Adrenal gland (tissue), 19 donors: ENCODE results near the gene TUSC1. TPM values are rescaled to one million over a fixed set of nuclear protein-coding genes. Genes with fewer than 3 reads are reported as not detected.

Experiments used
- DNase-seq, 7 donors: peaks; one replicate each; pipeline ENCODE4 v3.0.0-alpha.2; 2019 to 2020
- H3K27ac ChIP-seq, 5 donors: fragments of 200-600 bp; sonication (generic) in 4 of 5; 1 replicate in 3 of 5; 2 replicates in 2 of 5; pipeline versions ENCODE4 v1.5.1 to v1.8.0; 2016 to 2020; ENCODE audit warnings: mild to moderate bottlenecking in 1 of 5
- H3K27me3 ChIP-seq: fragments of 200-600 bp; 2 replicates; pipeline ENCODE4 v1.8.0; 2021
- H3K36me3 ChIP-seq, 2 donors: fragments of 200-600 bp; replicated peaks in 1 of 2; 1 replicate in 1 of 2; 2 replicates in 1 of 2; pipeline versions ENCODE4 v1.5.1 to v1.8.0; 2018 to 2022
- H3K4me1 ChIP-seq, 2 donors: fragments of 200-600 bp; replicated peaks in 1 of 2; 1 replicate in 1 of 2; 2 replicates in 1 of 2; pipeline versions ENCODE4 v1.5.1 to v1.8.0; 2018 to 2021
- H3K4me3 ChIP-seq, 4 donors: fragments of 200-600 bp; sonication (generic) in 3 of 4; one replicate each; pipeline ENCODE4 v1.5.1; 2016 to 2018
- H3K9me3 ChIP-seq, 3 donors: fragments of 200-600 bp; sonication (generic) in 1 of 3; replicated peaks in 1 of 3; 1 replicate in 2 of 3; 2 replicates in 1 of 3; pipeline versions ENCODE4 v1.5.1 to v1.8.0; 2016 to 2021
- CTCF ChIP-seq, 6 experiments: fragments of 450-650 bp in 4 of 6; fragments of 200-600 bp in 2 of 6; sonication (generic) in 1 of 6; IDR thresholded peaks; 1 replicate in 5 of 6; 2 replicates in 1 of 6; pipeline versions ENCODE4 v1.5.1 to v1.8.0; 2016 to 2021; ENCODE audit warnings: antibody characterized with exemption in 6 of 6, mild to moderate bottlenecking in 2 of 6, moderate library complexity in 1 of 6
- POLR2A ChIP-seq, 2 donors: fragments of 450-650 bp; IDR thresholded peaks; one replicate each; pipeline ENCODE4 v1.6.1; 2017; ENCODE audit warnings: antibody characterized with exemption in 2 of 2, mild to moderate bottlenecking in 2 of 2, moderate library complexity in 1 of 2
- WGBS, 4 donors: extraction: QIAGEN DNeasy Blood & Tissue Kit in 2 of 4; methylation state at CpG; one replicate each; pipeline versions ENCODE4 v1.1.5 to v1.1.7; 2013 to 2017; 5-methylcytosine and 5-hydroxymethylcytosine counted together
- intact Hi-C, 2 donors: fragments of 100-400 bp; cut with DNase I; formaldehyde crosslinking; loops; one replicate each; pipeline versions ENCODE4 v1.14.1 to v1.15.0; 2022 to 2023
- long read RNA-seq, 10 donors: library from polyadenylated mRNA in 3 of 10; unstranded in 2 of 10; stranded (forward) in 1 of 10; transcript quantifications; one replicate each; pipeline ENCODE4 v2.0.0 and lab custom pipeline, GENCODE V29; 2021 to 2026
- polyA plus RNA-seq, 3 donors: library from polyadenylated mRNA; stranded (reverse); fragments of 200-250 nt in 2 of 3; fragments of 350-450 nt in 1 of 3; fragmentation: Illumina TruSeq in 1 of 3; extraction: RNeasy Lipid Tissue Mini Kit (QIAGEN cat#74804) in 1 of 3; gene quantifications; one replicate each; pipeline ENCODE4 v1.2.3, GENCODE V29; 2013 to 2014
- total RNA-seq, 9 donors: library from RNA; depleted of rRNA in 4 of 9; stranded (reverse); fragments of >200 nt in 4 of 9; fragments of 120-200 nt in 1 of 9; fragmentation: NEBNext Ultra II Directional in 1 of 9; extraction: Animal tissue kit (Norgen Biotek cat#: 25700) in 1 of 9; gene quantifications; one replicate each; pipeline versions ENCODE4 v1.1.0 to v1.2.4, GENCODE V29; 2013 to 2023
- donor health status: healthy with polysubstance abuse.
- donor health status: Bipolar disorder and iron deficiency.
- donor health status: DM: yes; HTN: yes; CAD: no.
- donor health status: DM: no; HTN: no; CAD: no.
- donor health status: DM: no; HTN: no; CAD: no.
- donor health status: DM: yes; HTN: yes; CAD: no.

Gene TUSC1
- total RNA-seq (10 to 100 TPM; 10.8 to 31.1 (median 16.4) TPM), polyA plus RNA-seq (1 to 10 TPM; 5.2 to 9.9 (median 6.5) TPM)
- long read RNA-seq, donor 1, transcript TUSC1-201 (1 exons, 2,052 nt) = major isoform, 22 of 22 reads
- long read RNA-seq, donor 1, partial matches to known transcripts = 0 of 22 reads
- long read RNA-seq, donor 1, other reads (novel, unspliced or antisense) = 0 of 22 reads
- long read RNA-seq, donor 2, transcript TUSC1-201 (1 exons, 2,052 nt) = major isoform, 11 of 11 reads
- long read RNA-seq, donor 2, partial matches to known transcripts = 0 of 11 reads
- long read RNA-seq, donor 2, other reads (novel, unspliced or antisense) = 0 of 11 reads
- long read RNA-seq, donor 3, transcript TUSC1-201 (1 exons, 2,052 nt) = major isoform, 17 of 17 reads
- long read RNA-seq, donor 3, partial matches to known transcripts = 0 of 17 reads
- long read RNA-seq, donor 3, other reads (novel, unspliced or antisense) = 0 of 17 reads
- long read RNA-seq, donor 4, partial matches to known transcripts = 0 of 1 reads
- long read RNA-seq, donor 4, other reads (novel, unspliced or antisense) = 0 of 1 reads
- long read RNA-seq, donor 5, transcript TUSC1-201 (1 exons, 2,052 nt) = major isoform, 52 of 52 reads
- long read RNA-seq, donor 5, partial matches to known transcripts = 0 of 52 reads
- long read RNA-seq, donor 5, other reads (novel, unspliced or antisense) = 0 of 52 reads
- long read RNA-seq, donor 6, partial matches to known transcripts = 0 of 2 reads
- long read RNA-seq, donor 6, other reads (novel, unspliced or antisense) = 0 of 2 reads
- long read RNA-seq, donor 7, transcript TUSC1-201 (1 exons, 2,052 nt) = major isoform, 8 of 8 reads
- long read RNA-seq, donor 7, partial matches to known transcripts = 0 of 8 reads
- long read RNA-seq, donor 7, other reads (novel, unspliced or antisense) = 0 of 8 reads
- long read RNA-seq, donor 8, transcript TUSC1-201 (1 exons, 2,052 nt) = major isoform, 26 of 26 reads
- long read RNA-seq, donor 8, partial matches to known transcripts = 0 of 26 reads
- long read RNA-seq, donor 8, other reads (novel, unspliced or antisense) = 0 of 26 reads
- long read RNA-seq, donor 9, transcript TUSC1-201 (1 exons, 2,052 nt) = major isoform, 13 of 13 reads
- long read RNA-seq, donor 9, partial matches to known transcripts = 0 of 13 reads
- long read RNA-seq, donor 9, other reads (novel, unspliced or antisense) = 0 of 13 reads
- long read RNA-seq, donor 10, transcript TUSC1-201 (1 exons, 2,052 nt) = major isoform, 15 of 15 reads
- long read RNA-seq, donor 10, partial matches to known transcripts = 0 of 15 reads
- long read RNA-seq, donor 10, other reads (novel, unspliced or antisense) = 0 of 15 reads

DNA sequence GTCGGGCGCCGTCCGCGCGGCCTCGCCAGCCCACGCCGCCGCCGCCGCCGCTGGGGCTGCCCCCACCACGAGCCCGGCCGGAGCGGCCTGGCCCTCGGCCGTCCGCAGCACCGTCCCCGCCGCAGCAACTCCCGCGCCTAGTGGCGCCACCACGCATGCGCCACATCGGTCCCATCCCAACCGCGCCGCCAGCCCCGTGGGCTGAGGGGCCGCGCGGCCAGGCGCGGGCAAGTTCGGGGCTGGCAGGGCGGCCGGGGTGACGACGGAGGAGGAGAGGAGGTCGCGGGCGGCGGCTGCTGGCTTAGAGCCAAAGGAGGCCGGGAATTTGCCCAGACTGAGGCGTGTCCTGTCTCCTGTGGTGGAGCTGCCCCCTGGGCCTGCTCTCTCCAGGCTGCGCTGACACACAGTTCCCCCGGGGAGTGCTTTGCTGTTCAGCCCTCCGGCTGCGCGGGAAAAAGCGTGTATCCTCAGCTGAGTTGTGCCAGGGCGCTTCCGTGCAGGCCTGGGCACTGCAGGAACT, at the start of gene TUSC1:
TUSC1 (minus strand) TSS at position 298 of the 520 bp plus-strand sequence; CDS start at position 166, 132 bp downstream.
- DNase-seq = peak; percentile 85 to 94 (median 92)
- Histone ChIP-seq H3K27ac (peak within 1 kb of the TSS; percentile 85 to 99 (median 97)), H3K9me3 (no peaks in the 10 kb centered on the region), H3K4me3 (peak within 1 kb of the TSS; percentile 19 to 75 (median 50)), H3K4me1 (peaks cover 4 to 16% of the 10 kb centered on the region in 2 donors), H3K36me3 (no peaks in the 10 kb centered on the region), H3K27me3 (no peaks in the 10 kb centered on the region)
- 0 to 2% (median 1%) methylated on average over 18 to 57 of the region's 57 CpGs for WGBS, 4 donors
- peak in 3 of 6 experiments; percentile 28 to 55 (median 51) for TF ChIP-seq CTCF (IDR thresholded peaks at IDR 0.05)
- TF ChIP-seq POLR2A (IDR thresholded peaks at IDR 0.05) = peak; percentile 66 to 74
- intact Hi-C loops = no loop called here

DNA sequence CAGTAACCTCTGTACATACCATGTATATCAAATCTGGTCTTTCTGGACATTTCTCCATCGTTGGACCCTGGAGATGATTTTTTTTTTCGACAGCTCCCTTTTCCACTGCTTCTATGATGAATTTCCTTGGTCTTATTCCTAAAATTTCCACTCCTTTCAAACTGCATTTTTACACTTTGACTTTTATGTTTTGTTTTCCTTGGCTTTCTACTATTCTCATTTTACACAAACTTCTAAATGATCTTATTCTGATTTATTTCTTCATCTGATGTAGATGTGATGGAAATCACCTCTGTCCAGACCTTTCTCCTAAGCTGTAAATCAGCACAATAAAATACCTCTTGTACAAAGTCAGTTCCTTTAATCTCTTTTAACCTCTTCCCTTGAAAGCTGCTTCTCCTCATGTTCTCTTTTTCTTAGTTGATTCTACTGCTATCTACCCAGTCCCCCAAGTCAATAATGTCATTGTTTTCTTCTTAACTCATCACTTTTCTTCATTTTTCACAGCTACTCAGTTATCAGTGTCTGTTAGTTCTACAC, 48.7 kb upstream of the TUSC1 start:
- H3K4me3 ChIP-seq = no peak overlapping the region
- no peaks in the 10 kb centered on the region for H3K9me3 ChIP-seq
- WGBS, 4 donors = 39 to 59% (median 43%) methylated on average over 2 of the region's 2 CpGs
- no peaks in the 10 kb centered on the region for H3K36me3 ChIP-seq
- DNase-seq = no peak
- intact Hi-C loops = no loop called here
- TF ChIP-seq POLR2A (IDR thresholded peaks at IDR 0.05) (no peak), CTCF (IDR thresholded peaks at IDR 0.05) (no peak)
- no peaks in the 10 kb centered on the region for H3K27me3 ChIP-seq
- no peaks in the 10 kb centered on the region for H3K4me1 ChIP-seq
- H3K27ac ChIP-seq = no peak overlapping the region

- TF ChIP-seq POLR2A (IDR thresholded peaks at IDR 0.05) (no peak), CTCF (IDR thresholded peaks at IDR 0.05) (no peak)
- intact Hi-C loops = no loop called here
- no peaks in the 10 kb centered on the region for H3K27me3 ChIP-seq
- no peaks in the 10 kb centered on the region for H3K9me3 ChIP-seq
- no peak for DNase-seq
- no peaks in the 10 kb centered on the region for H3K4me1 ChIP-seq
- no peak overlapping the region for H3K27ac ChIP-seq
- H3K36me3 ChIP-seq = no peaks in the 10 kb centered on the region
- WGBS, 4 donors = 81 to 87% (median 86%) methylated on average over 3 of the region's 3 CpGs
- H3K4me3 ChIP-seq = no peak overlapping the region
Observed at GRCh38 chr9:25724424-25724823, 46.2 kb upstream of the TUSC1 start.
